WERI-Rb-1 (cell line): Measurements from ENCODE around the gene CDR2L.

ENCODE experiments used
- DNase-seq: peaks from one replicate; pipeline ENCODE4 v3.0.0-alpha.2; 2020
- H3K27ac ChIP-seq: fragments of 250-450 bp; sonication (Bioruptor Pico); 2 replicates; pipeline ENCODE4 v1.5.1; 2020; ENCODE audit warnings: mild to moderate bottlenecking, moderate library complexity
- H3K27me3 ChIP-seq: fragments of 250-450 bp; sonication (Bioruptor Pico); 2 replicates; pipeline ENCODE4 v1.5.1; 2021; ENCODE audit warnings: mild to moderate bottlenecking, low read depth, moderate library complexity; ENCODE audit not compliant: insufficient read depth, severe bottlenecking
- H3K36me3 ChIP-seq: fragments of 250-450 bp; sonication (Bioruptor Pico); 2 replicates; pipeline ENCODE4 v1.5.1; 2020; ENCODE audit warnings: mild to moderate bottlenecking, moderate library complexity
- H3K4me3 ChIP-seq: 2 replicates; pipeline ENCODE4 v1.5.1; 2011; ENCODE audit warnings: low read depth, mild to moderate bottlenecking, control low read depth, low read length
- H3K9me3 ChIP-seq: fragments of 250-450 bp; sonication (Bioruptor Pico); 2 replicates; pipeline ENCODE4 v1.5.1; 2021; ENCODE audit warnings: mild to moderate bottlenecking, moderate library complexity; ENCODE audit not compliant: severe bottlenecking
- TF ChIP-seq, protein P1 (sequence below): IDR thresholded peaks from 2 replicates; pipeline ENCODE4 v1.5.1; 2011; ENCODE audit warnings: low read depth, mild to moderate bottlenecking, control low read depth, inconsistent platforms, low read length

CDR2L gene

GRCh38 chr17:74987418-74987908 is at the start of gene CDR2L:
TSS of gene CDR2L (plus strand) at chr17:74987632. CDS start at chr17:74988044, 412 bp downstream.
- no peaks in the 10 kb centered on the region for H3K9me3 ChIP-seq

DNA sequence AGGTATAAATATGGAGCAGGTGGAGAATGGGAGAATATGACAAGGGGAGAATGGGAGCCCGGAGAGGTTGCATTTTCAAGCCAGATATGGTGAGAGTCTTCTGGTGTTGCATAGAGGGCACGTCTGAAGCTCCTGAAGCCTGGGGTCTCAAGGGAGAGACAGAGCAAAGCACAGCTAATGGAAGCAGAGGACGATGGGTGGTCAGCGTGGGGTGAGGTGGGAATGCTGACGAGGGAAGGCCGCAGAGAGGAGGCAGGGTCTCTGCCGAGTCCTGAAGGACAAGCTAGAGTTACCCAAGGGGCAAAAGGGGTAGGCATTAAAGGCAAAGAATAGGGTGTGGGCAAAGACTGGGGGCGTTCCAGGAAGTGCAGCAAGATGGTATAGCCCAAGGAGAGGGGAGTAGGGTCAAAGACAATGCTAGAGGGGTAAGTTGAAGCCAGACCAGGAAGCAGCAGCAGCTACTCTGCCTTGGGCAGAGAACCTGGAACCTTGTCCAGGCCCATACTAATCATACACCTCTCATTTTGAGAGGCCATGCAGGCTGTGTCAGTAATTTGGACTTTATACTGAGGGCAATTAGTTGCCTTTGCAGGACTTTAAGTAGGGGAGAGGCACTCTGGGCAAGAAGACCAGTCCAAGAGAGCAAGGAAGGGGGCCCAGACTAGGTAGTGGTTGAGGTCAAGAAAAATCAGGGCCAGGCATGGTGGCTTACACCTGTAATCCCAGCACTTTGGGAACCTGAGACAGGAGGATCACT is 49.1 kb upstream of the CDR2L start:
- TF ChIP-seq, protein P1, sequence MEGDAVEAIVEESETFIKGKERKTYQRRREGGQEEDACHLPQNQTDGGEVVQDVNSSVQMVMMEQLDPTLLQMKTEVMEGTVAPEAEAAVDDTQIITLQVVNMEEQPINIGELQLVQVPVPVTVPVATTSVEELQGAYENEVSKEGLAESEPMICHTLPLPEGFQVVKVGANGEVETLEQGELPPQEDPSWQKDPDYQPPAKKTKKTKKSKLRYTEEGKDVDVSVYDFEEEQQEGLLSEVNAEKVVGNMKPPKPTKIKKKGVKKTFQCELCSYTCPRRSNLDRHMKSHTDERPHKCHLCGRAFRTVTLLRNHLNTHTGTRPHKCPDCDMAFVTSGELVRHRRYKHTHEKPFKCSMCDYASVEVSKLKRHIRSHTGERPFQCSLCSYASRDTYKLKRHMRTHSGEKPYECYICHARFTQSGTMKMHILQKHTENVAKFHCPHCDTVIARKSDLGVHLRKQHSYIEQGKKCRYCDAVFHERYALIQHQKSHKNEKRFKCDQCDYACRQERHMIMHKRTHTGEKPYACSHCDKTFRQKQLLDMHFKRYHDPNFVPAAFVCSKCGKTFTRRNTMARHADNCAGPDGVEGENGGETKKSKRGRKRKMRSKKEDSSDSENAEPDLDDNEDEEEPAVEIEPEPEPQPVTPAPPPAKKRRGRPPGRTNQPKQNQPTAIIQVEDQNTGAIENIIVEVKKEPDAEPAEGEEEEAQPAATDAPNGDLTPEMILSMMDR = no peak
- no peaks in the 10 kb centered on the region for H3K27me3 ChIP-seq
- no peak for DNase-seq

More at GRCh38 chr17:74987418-74987908, at the start of gene CDR2L:
- no peaks in the 10 kb centered on the region for H3K27me3 ChIP-seq
- DNase-seq = peak; percentile 98
- TF ChIP-seq, protein P1 = peak; percentile 25; the same call in 1 of the 2 replicates
- H3K4me3 ChIP-seq = peak within 1 kb of the TSS; percentile 84
- H3K27ac ChIP-seq = peak within 1 kb of the TSS; percentile 66
- peaks cover 3% of the 10 kb centered on the region for H3K36me3 ChIP-seq

DNA sequence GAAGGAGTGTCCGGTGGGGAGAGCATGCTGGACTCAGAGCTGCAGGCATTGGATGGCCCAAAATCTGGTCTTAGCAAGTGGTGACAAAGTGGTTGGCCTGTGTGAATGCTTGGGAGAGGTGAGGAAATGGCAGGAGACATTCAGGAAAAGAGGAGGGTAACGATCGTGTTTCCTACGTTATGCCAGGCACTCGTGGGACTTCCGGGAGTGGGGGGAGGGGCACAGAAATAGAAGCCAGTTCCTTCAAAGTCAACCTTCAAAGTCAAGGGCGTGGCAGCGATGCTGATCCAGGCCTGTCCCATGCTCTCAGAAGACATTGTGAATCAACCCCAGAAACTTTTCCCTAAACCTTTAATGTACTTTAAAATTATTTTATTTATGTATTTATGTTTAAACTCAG is 47.9 kb upstream of the CDR2L start:
- H3K36me3 ChIP-seq = peaks cover 44% of the 10 kb centered on the region
- H3K4me3 ChIP-seq = no peak overlapping the region
- no peak for DNase-seq
- H3K9me3 ChIP-seq = no peaks in the 10 kb centered on the region
- H3K27me3 ChIP-seq = no peaks in the 10 kb centered on the region
- H3K27ac ChIP-seq = no peak overlapping the region
- TF ChIP-seq, protein P1 = no peak

More for the DNA sequence above, 49.1 kb upstream of the CDR2L start:
- H3K9me3 ChIP-seq = no peaks in the 10 kb centered on the region
- peaks cover 32% of the 10 kb centered on the region for H3K36me3 ChIP-seq
- H3K4me3 ChIP-seq = no peak overlapping the region
- peak overlapping the region; percentile 22 for H3K27ac ChIP-seq

DNA sequence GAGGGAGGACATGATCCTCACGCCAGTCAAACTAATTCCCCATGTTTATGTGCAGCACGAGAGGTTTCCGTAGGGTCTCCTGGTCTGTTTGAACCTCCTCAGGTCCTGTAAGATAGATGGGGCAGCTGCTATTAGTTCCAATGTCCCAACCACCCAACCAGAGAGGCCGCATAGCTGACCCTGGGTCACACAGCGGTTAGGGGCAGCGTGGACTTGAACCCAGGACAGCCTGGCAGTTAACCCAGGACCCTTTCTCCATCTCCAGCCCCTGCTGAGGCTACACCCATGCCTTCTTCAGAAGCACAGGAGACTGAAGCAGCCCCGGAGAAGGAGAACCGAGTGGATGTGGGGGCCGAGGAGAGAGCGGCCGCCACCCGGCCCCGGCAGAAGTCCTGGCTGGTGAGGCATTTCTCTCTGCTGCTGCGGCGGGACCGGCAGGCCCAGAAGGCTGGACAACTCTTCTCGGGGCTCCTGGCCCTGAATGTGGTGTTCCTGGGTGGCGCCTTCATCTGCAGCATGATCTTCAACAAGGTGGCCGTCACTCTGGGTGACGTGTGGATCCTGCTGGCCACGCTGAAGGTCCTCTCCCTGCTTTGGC is 46.2 kb upstream of the CDR2L start:
- Histone ChIP-seq H3K9me3 (no peaks in the 10 kb centered on the region), H3K27me3 (no peaks in the 10 kb centered on the region), H3K4me3 (no peak overlapping the region), H3K27ac (no peak overlapping the region), H3K36me3 (peaks cover 55% of the 10 kb centered on the region)
- DNase-seq = no peak
- TF ChIP-seq, protein P1 = no peak

DNA sequence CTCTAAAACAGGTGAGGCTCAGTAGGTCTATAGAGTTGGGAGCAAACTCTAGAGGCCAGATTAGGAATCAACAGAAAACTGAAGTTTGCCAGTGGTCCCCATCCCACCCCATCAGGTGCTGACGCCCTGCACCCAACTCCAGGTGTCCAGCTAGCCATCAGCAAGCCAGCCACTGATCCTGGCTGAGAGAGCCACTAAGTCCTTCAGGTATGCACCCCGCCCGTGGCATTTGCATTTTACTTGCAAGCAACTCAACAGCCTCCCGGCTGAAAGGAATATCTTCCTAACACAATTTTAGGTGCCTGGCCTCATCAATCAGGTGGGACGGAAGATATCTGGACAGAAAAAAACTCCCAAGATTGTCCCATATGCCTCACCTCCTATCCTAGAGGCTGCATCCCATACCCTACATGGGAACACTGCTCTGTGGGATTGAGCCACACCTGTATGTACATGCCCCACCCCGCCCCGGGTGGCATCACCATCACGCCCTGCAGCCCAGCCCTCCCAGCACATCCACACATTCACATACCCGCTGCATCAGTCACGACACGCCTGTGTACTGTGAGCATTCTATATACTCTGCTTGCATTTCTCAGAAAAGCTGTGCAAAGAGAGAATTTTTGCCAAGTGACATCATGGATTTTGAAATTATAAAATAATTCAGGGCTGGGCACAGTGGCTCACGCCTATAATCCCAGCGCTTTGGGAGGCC is 43.5 kb upstream of the CDR2L start:
- peaks cover 75% of the 10 kb centered on the region for H3K36me3 ChIP-seq
- no peaks in the 10 kb centered on the region for H3K27me3 ChIP-seq
- no peak overlapping the region for H3K4me3 ChIP-seq
- DNase-seq = no peak
- H3K9me3 ChIP-seq = no peaks in the 10 kb centered on the region
- TF ChIP-seq, protein P1 = no peak
- no peak overlapping the region for H3K27ac ChIP-seq
